ENCODE results near the gene UCHL5.
A peak's percentile ranks its signal among the peaks of the same experiment; 100 is the strongest.

UCHL5 gene, protein sequence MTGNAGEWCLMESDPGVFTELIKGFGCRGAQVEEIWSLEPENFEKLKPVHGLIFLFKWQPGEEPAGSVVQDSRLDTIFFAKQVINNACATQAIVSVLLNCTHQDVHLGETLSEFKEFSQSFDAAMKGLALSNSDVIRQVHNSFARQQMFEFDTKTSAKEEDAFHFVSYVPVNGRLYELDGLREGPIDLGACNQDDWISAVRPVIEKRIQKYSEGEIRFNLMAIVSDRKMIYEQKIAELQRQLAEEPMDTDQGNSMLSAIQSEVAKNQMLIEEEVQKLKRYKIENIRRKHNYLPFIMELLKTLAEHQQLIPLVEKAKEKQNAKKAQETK

DNA sequence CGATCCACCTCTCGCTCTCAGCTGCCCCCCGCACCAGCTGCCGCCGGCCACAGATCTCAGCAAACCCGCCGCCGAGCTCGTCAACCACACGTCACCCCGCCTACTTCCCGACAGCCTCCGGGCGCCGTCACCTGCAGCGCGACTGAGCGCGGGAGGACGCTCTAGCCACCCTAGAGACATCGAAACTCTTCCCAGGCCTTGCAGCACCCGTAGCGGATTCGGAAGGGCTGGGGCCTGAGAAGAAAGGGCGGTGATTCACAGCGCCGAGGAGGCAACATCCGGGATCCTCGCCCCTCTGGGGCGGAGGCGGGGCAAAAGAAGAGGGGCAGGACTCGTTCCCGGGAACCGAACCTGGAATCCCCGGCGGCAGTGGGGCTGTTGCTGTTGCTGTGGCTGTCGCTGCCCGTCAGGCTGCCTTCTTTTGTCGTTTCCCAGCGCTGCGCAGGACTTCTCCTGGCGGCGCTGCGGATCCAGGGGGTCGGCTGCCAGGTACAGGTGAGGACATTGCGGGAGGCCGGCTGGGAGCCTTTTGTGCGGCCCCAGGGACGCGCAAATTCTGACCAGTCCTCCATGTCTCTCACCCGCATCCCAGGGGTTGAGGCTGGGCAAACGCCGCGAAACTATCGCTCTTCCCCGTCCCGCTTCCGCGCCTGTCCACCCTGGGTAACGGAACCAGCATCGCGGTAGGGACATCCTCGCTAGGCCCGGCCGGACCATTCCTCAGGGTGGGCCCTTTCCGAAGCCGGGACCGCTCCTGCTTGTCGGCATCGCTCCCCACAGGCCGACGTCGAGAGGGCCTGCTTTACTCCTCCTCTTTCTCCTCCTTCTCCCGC lies at the start of gene UCHL5, which contains the start of gene RO60:
Gene UCHL5 (minus strand): TSS at position 79 of the 833 bp plus-strand sequence. CDS start 100 bp downstream, outside the sequence.
Gene RO60 (plus strand): TSS at position 331 of the 833 bp plus-strand sequence. CDS start 9,443 bp downstream, outside the sequence.
- H3K4me3 Mint-ChIP-seq, result peak within 1 kb of the TSS; percentile 90
- peak; percentile 80 to 97 for DNase-seq (ENCODE audit: low spot score in 2 of 2)
- H3K27ac Mint-ChIP-seq, result peak within 1 kb of the TSS; percentile 96
- no peaks in the 10 kb centered on the region for H3K9me3 Mint-ChIP-seq
- peak; percentile 95 for ATAC-seq
- peaks cover 31% of the 10 kb centered on the region for H3K36me3 Mint-ChIP-seq
- peaks cover 61% of the 10 kb centered on the region for H3K4me1 Mint-ChIP-seq

DNA sequence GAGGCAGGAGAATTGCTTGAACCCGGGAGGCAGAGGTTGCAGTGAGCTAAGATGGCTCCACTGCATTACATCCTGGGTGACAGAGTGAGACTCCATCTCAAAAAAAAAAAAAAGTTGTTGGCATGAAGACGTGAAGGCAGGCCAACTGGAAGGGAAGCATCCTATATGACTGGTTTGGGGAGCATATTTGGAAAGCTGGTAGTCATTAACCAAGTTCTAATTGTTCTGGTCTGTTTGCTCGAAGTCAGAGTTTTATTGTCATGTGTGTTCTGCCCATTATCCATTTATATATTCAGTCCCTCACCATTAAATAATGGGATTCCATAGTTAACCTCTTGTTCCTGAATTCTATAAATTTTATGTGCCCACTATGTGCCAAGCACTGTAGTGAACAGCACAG lies 49.3 kb upstream of the UCHL5 start:
- H3K4me3 Mint-ChIP-seq, result no peak overlapping the region
- H3K4me1 Mint-ChIP-seq, result peaks cover 13% of the 10 kb centered on the region
- H3K36me3 Mint-ChIP-seq, result no peaks in the 10 kb centered on the region
- ATAC-seq, result no peak
- no peak for DNase-seq (ENCODE audit: low spot score in 2 of 2)
- no peak overlapping the region for H3K27ac Mint-ChIP-seq
- H3K9me3 Mint-ChIP-seq, result no peaks in the 10 kb centered on the region

DNA sequence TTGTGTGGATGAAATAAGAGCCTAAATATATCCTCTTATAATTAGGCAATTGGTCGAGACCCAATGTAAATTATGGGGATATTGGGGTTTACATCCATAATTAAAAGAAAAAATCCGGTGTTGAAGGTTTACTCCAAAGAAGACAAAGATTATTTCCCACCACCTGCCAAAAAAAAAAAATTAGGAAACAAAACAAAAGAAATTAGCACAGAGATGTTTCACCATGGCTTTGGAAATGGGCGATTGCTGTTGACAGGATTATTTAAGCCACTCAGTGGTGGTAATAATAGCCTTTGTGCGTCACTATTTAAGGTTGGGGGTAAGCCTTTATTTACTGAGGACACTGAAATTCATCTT lies 46.6 kb upstream of the UCHL5 start:
- no peak for ATAC-seq
- peaks cover 23% of the 10 kb centered on the region for H3K4me1 Mint-ChIP-seq

DNA sequence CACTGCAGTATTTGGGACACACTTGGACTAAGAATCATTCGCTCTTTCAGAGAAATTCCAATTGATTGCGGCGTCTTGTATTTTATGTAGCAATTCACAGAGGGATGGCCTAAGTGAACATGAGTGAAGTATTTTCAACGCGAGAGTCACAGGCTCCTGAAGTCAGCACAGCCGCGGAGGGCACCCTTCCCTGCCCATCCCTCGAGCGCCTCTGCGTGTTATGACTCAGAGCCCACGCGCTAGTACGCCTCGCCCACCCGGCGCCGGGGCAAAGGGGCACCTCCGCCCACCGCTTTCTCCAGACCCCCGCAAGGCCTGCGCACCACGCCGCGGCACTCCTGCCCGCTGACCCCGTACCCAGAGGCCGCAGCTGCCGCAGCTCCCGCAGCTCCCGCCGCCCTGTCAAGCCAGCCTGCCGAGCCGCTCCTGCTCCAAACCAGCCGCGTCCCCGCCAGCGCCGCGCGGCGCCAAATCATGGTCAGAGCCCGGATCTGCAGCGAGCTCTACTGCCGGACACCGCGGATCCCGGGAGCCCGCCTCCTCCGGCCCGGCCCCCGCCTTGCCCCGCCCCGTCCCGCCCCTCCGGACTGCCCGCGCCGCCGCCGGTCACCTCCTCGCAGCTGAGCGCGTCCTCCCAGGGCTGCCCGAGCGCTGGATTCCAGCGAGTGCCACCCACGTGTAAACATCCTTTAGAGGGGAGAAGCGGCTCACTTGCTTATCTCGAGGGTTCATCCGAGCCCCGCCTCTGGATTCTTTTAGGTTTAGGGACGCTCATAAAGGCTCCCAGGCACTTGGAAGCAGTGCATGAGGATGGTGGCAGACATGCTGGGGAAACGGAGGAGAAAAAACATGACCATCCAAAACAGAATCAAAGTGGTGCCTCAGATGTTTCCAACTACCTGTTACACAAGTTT lies 46.0 kb upstream of the UCHL5 start, which contains the start of gene GLRX2:
Gene GLRX2 (minus strand): TSS at position 508 of the 914 bp plus-strand sequence. CDS start 32 bp downstream, at position 476.
- peaks cover 5% of the 10 kb centered on the region for H3K36me3 Mint-ChIP-seq
- no peaks in the 10 kb centered on the region for H3K9me3 Mint-ChIP-seq
- peak within 1 kb of the TSS; percentile 73 for H3K27ac Mint-ChIP-seq
- H3K4me1 Mint-ChIP-seq, result peaks cover 23% of the 10 kb centered on the region
- peak within 1 kb of the TSS; percentile 81 for H3K4me3 Mint-ChIP-seq
- DNase-seq (ENCODE audit: low spot score in 2 of 2), result peak; percentile 45 to 83
- ATAC-seq, result peak; percentile 94

More for the DNA sequence above, 46.6 kb upstream of the UCHL5 start:
- peak overlapping the region; percentile 73 for H3K27ac Mint-ChIP-seq
- peak overlapping the region; percentile 81 for H3K4me3 Mint-ChIP-seq
- DNase-seq (ENCODE audit: low spot score in 2 of 2), result no peak
- H3K9me3 Mint-ChIP-seq, result no peaks in the 10 kb centered on the region
- no peaks in the 10 kb centered on the region for H3K36me3 Mint-ChIP-seq

DNA sequence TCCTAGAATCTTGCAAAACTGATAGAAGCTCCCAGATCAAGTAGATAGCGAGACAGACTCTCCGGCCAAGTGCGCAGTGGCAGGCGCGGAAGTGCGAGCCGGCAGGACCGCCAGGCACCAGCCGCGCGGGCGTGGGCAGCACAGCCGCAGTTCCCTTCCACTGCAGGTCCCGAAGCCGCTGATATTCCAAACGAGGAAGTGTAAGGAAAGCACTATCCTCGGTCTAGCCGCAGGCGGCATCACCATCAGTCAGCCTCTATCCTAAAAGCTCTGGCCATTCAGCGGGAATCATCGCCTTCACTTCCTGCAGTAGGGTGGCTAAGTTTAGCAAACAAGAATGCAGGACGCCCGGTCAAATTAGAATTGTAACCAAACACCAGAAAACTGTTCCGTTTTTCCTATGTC lies 45.3 kb upstream of the UCHL5 start:
- ATAC-seq, result peak; percentile 57
- peak overlapping the region; percentile 81 for H3K4me3 Mint-ChIP-seq
- H3K36me3 Mint-ChIP-seq, result peaks cover 12% of the 10 kb centered on the region
- no peaks in the 10 kb centered on the region for H3K9me3 Mint-ChIP-seq
- H3K27ac Mint-ChIP-seq, result peak overlapping the region; percentile 73
- peak; percentile 18 to 62 for DNase-seq (ENCODE audit: low spot score in 2 of 2)
- H3K4me1 Mint-ChIP-seq, result peaks cover 23% of the 10 kb centered on the region

DNA sequence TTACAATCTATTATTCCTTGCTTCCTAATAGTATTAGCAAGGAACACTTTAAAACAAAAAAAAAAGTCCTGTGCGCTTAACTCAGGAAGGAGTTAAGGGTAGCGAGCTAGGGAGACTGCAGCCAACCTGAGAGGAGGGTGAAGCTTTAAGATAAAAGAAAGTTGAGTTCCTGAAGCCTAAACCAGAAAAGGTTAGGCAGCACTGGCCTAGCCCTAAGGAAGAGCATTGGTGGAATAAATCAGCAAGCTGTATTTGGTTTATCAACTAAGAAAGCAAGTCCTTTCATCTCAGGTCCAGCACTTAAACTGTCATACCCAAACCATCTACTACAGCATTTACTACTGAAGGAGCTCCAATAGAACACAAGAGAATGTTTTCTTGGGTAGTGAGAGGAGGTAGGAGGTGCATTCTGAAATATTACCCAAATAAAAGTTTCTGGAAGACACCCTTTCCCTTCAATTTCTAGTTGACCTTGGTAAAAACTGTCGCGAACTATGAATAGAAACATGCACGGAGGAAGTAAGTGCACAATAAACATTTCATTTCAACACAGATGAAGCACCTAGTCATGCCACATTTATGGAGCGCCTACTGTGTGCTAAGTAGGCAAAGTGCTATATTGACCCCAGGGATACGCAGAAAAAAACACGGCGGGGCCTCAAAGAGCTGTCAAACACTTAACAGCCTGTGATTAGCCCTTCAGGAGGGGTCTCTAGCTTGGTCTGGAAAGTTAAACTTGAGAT lies 44.8 kb upstream of the UCHL5 start:
- peak overlapping the region; percentile 81 for H3K4me3 Mint-ChIP-seq
- H3K36me3 Mint-ChIP-seq, result peaks cover 17% of the 10 kb centered on the region
- DNase-seq (ENCODE audit: low spot score in 2 of 2) (no peak), ATAC-seq (no peak)
- H3K27ac Mint-ChIP-seq, result peak overlapping the region; percentile 73
- H3K9me3 Mint-ChIP-seq, result no peaks in the 10 kb centered on the region
- H3K4me1 Mint-ChIP-seq, result peaks cover 23% of the 10 kb centered on the region

DNA sequence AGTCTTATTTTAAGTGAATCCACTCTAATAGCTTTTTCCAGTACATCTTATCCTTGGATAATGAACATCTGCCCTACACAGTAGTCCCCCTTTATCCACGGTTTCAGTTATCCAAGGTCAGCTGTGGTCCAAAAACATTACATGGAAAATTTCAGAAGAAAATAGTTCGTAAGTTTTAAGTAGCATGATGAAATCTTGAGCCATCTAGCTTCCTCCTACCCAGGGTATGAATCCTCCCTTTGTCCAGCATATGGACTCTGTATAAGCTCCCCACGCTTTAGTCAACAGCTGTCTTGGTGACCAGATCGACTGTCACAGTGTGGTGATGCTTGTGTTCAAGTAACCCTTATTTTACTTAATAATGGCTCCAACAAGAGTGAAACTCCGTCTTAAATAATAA lies 43.5 kb upstream of the UCHL5 start:
- ATAC-seq, result no peak
- DNase-seq (ENCODE audit: low spot score in 2 of 2), result no peak
- no peaks in the 10 kb centered on the region for H3K9me3 Mint-ChIP-seq
- peaks cover 23% of the 10 kb centered on the region for H3K4me1 Mint-ChIP-seq
- peaks cover 27% of the 10 kb centered on the region for H3K36me3 Mint-ChIP-seq
- no peak overlapping the region for H3K4me3 Mint-ChIP-seq
- H3K27ac Mint-ChIP-seq, result no peak overlapping the region

DNA sequence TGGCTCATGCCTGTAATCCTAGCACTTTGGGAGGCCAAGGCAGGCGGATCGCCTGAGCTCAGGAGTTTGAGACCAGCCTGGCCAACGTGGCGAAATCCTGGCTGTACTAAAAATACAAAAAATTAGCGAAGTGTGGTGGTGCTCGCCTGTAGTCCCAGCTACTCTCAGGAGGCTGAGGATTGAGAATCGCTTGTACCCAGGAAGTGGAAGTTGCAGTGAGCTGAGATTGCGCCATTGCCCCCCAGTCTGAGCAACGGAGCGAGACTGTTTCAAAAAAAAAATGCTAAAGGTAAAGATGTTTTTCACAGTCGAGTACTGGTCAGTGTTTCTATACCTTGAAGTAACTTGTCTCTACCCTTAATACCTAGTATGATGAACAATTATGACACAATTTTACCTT lies 35.0 kb upstream of the UCHL5 start:
- Mint-ChIP-seq H3K36me3 (peaks cover 68% of the 10 kb centered on the region), H3K4me1 (no peaks in the 10 kb centered on the region), H3K9me3 (no peaks in the 10 kb centered on the region), H3K27ac (no peak overlapping the region), H3K4me3 (no peak overlapping the region)
- ATAC-seq (no peak), DNase-seq (ENCODE audit: low spot score in 2 of 2) (no peak)

DNA sequence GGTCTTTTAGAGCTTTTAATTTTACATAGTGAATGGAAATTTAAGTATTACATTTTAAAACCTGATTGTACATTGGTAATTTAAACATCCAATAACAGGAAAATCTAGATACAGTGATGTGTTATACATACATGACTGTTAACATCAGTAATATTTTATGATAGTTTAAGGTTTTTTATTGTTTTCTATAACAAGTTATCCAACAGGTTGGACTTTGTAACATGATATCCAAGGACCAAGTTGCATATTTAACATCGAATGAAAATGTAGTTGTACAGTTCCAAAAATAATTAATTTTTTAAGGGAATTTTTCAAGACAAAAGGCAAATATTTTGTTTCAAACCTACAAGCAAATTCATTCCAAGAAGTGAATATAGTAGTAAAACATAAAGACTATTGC lies 31.7 kb upstream of the UCHL5 start:
- Mint-ChIP-seq H3K4me1 (no peaks in the 10 kb centered on the region), H3K4me3 (no peak overlapping the region), H3K27ac (no peak overlapping the region), H3K36me3 (peaks cover 66% of the 10 kb centered on the region), H3K9me3 (no peaks in the 10 kb centered on the region)
- DNase-seq (ENCODE audit: low spot score in 2 of 2), result no peak
- ATAC-seq, result no peak

DNA sequence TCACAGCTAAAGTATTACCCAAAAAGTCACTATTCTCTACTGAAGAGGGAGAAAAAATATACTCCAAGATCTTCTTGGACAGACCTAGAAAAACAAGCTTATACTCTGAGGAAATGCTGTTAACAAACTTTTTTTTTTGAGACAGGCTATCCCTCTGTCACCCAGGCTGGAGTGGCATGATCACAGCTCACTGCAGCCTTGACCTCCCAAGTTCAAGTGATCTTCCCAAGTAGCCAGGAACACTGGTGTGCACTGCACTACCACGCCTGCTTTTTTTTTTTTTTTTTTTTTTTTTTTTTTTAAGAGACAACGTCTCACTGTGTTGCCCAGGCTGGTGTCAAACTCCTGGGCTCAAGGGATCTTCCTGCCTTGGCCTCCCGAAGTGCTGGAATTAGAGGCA lies 28.7 kb upstream of the UCHL5 start:
- no peaks in the 10 kb centered on the region for H3K9me3 Mint-ChIP-seq
- no peaks in the 10 kb centered on the region for H3K4me1 Mint-ChIP-seq
- no peak overlapping the region for H3K27ac Mint-ChIP-seq
- ATAC-seq (no peak), DNase-seq (ENCODE audit: low spot score in 2 of 2) (no peak)
- peaks cover 80% of the 10 kb centered on the region for H3K36me3 Mint-ChIP-seq
- H3K4me3 Mint-ChIP-seq, result no peak overlapping the region

DNA sequence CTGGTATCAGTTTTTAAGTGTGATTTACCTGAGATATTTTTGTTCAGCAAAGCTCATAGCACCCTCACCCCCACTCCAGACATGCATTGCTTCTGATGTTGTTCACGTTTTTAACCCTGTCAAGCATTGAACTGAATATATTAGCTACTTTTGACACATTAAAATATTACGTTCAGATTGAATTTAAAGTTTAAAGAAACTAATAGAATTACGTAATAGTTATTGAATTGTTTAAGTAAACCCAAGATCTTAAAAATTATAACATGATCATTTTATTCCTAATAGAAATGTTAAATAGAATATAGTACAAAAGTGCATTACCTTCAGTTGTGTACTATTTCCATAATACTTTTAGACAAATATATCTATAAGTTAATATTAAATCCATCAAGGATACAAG lies 27.2 kb upstream of the UCHL5 start:
- no peak for ATAC-seq
- peaks cover 88% of the 10 kb centered on the region for H3K36me3 Mint-ChIP-seq
- H3K4me1 Mint-ChIP-seq, result no peaks in the 10 kb centered on the region
- H3K27ac Mint-ChIP-seq, result no peak overlapping the region
- no peaks in the 10 kb centered on the region for H3K9me3 Mint-ChIP-seq
- H3K4me3 Mint-ChIP-seq, result no peak overlapping the region
- DNase-seq (ENCODE audit: low spot score in 2 of 2), result no peak

DNA sequence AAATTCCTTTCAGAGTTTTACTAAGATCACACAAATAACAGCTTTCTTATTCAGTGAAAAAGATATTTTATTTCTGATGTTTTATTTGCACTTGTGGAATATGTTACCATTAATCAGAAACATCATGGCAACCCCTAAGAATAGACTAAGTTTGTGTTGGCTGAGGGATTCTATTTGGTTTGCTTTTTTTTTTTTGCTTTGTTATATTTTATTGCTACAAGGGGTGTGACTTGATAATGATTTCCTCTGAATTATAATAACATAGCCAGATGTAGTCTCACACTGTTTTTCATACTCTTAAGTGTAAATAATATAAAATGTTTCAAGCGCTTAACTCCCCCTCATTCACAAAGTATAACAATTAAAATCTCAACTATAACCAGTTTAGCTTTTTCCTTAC lies 26.1 kb upstream of the UCHL5 start:
- Mint-ChIP-seq H3K36me3 (peaks cover 95% of the 10 kb centered on the region), H3K27ac (no peak overlapping the region), H3K4me1 (no peaks in the 10 kb centered on the region), H3K4me3 (no peak overlapping the region), H3K9me3 (no peaks in the 10 kb centered on the region)
- ATAC-seq, result no peak
- DNase-seq (ENCODE audit: low spot score in 2 of 2), result no peak

DNA sequence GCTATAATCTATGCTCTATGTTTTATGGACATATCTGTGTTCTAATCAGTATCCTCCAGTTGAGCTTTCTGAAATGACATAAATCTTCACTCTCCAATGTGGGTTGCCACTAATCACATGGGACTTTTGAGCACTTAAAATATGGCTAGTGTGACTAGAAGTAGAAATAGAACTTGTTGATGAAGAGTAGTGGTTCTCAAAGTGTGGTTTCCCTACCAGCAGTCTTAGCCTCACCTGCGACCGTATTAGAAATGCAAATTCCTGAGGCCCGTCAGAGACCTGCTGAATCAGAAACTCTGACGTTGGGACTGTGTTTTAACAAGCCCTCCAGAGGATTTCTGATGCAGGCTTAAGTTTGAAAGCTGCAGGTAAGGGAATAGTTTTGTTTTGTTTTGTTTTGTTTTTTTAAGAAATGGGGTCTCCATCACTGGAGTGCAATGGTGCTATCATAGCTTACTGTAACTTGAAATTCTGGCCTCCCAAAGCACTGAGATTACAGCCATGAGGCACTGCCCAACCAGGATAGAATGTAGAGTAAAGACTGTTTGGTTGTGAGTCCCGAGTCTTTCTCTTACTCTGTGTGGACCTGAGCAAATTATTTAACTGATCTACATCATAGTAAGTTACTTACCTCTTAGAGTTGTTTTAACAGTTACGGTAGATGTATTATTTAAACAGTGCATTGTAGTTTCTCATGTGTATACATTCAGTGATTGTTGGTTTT lies 24.4 kb upstream of the UCHL5 start:
- DNase-seq (ENCODE audit: low spot score in 2 of 2) (no peak), ATAC-seq (no peak)
- no peaks in the 10 kb centered on the region for H3K9me3 Mint-ChIP-seq
- no peak overlapping the region for H3K4me3 Mint-ChIP-seq
- no peak overlapping the region for H3K27ac Mint-ChIP-seq
- H3K36me3 Mint-ChIP-seq, result peaks cover 95% of the 10 kb centered on the region
- H3K4me1 Mint-ChIP-seq, result no peaks in the 10 kb centered on the region

DNA sequence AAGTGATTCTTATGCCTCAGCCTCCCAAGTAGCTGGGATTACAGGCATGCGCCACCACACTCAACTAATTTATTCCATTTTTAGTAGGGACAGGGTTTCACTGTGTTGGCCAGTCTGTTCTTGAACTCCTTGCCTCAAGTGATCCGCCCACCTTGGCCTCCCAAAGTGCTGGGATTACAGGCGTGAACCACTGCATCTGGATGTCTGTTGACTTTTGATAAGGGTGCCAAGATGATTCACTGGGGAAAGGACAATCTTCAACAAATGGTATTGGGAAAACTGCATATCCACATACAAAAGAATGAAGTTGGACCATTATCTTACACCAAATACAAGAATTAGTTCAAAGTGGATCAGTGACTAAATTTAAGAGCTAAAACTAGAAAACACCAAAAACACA lies 20.0 kb upstream of the UCHL5 start:
- Mint-ChIP-seq H3K27ac (no peak overlapping the region), H3K9me3 (no peaks in the 10 kb centered on the region), H3K36me3 (peaks cover 88% of the 10 kb centered on the region), H3K4me1 (no peaks in the 10 kb centered on the region), H3K4me3 (no peak overlapping the region)
- ATAC-seq (no peak), DNase-seq (ENCODE audit: low spot score in 2 of 2) (no peak)
